DOHH2 (cell line): ENCODE measurements around the gene ULBP1.
"Not testable (repeated sequence)": the region's sequence is repeated elsewhere in the genome, so short reads cannot be mapped to it uniquely, and the experiment has no call there.

ENCODE experiments used
- CTCF ChIP-seq: fragments of 200-600 bp; sonication (generic); IDR thresholded peaks from one replicate; pipeline ENCODE4 v1.5.1; 2014; ENCODE audit warnings: antibody characterized with exemption, mild to moderate bottlenecking, low read depth, low read length; ENCODE audit not compliant: poor library complexity, severe bottlenecking
- EZH2phosphoT487 ChIP-seq: fragments of 200-600 bp; sonication (generic); IDR thresholded peaks from 2 replicates; pipeline ENCODE4 v1.6.1; 2017; ENCODE audit warnings: borderline replicate concordance, mild to moderate bottlenecking, antibody characterized with exemption, low read length, moderate library complexity, mixed read lengths

GRCh38 chr6:149954328-149954983 lies 9.3 kb upstream of the ULBP1 start:
- TF ChIP-seq EZH2phosphoT487, CTCF: not testable (repeated sequence)
